Suprapubic skin (tissue), 4 donors: ENCODE measurements around the gene RAB35.

Experiments used
- POLR2A ChIP-seq, 2 donors: fragments of 450-650 bp; IDR thresholded peaks; one replicate each; pipeline ENCODE4 v1.6.1; 2017; ENCODE audit warnings: antibody characterized with exemption in 2 of 2, mild to moderate bottlenecking in 2 of 2, moderate library complexity in 2 of 2
- POLR2AphosphoS5 ChIP-seq, 3 donors: sonication (generic); formaldehyde crosslinking; IDR thresholded peaks; one replicate each; pipeline ENCODE4 v1.6.1; 2017; ENCODE audit warnings: antibody characterized with exemption in 3 of 3
- TF ChIP-seq, protein P1 (sequence below), 2 donors: fragments of 200-600 bp in 1 of 2; fragments of 450-650 bp in 1 of 2; sonication (generic) in 1 of 2; IDR thresholded peaks; one replicate each; pipeline ENCODE4 v1.5.1; 2016 to 2019; ENCODE audit warnings: antibody characterized with exemption in 2 of 2, mild to moderate bottlenecking in 1 of 2, moderate library complexity in 1 of 2

DNA sequence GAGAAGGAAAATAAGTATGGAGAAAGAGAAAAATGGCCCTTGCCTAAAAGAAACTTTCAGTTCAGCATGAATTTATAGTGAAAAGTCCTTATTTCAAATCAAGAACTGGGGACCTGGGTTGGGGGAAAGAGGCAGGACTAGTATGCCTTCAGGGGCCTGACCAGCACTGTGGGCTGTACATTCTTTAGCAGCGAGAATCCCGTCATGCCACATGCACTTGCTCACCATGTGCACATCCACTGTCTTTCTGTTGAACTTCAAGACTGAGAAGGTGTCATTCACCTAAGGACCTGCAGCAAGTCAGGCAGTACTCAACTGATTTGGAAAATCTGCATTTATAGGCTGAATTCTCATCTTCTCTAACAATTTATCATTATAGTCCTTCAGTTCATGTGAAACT lies 50.2 kb downstream of the RAB35 start:
- TF ChIP-seq, protein P1, sequence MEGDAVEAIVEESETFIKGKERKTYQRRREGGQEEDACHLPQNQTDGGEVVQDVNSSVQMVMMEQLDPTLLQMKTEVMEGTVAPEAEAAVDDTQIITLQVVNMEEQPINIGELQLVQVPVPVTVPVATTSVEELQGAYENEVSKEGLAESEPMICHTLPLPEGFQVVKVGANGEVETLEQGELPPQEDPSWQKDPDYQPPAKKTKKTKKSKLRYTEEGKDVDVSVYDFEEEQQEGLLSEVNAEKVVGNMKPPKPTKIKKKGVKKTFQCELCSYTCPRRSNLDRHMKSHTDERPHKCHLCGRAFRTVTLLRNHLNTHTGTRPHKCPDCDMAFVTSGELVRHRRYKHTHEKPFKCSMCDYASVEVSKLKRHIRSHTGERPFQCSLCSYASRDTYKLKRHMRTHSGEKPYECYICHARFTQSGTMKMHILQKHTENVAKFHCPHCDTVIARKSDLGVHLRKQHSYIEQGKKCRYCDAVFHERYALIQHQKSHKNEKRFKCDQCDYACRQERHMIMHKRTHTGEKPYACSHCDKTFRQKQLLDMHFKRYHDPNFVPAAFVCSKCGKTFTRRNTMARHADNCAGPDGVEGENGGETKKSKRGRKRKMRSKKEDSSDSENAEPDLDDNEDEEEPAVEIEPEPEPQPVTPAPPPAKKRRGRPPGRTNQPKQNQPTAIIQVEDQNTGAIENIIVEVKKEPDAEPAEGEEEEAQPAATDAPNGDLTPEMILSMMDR (IDR thresholded peaks at IDR 0.05), result no peak
- TF ChIP-seq POLR2AphosphoS5 (IDR thresholded peaks at IDR 0.05), result no peak
- no peak for TF ChIP-seq POLR2A (IDR thresholded peaks at IDR 0.05)
